ENCODE measurements around the gene ESR2. TPM values are rescaled to one million over a fixed set of nuclear protein-coding genes. Genes with fewer than 3 reads are reported as not detected.

The ESR2 gene
- total and polyA plus RNA-seq, 4 donors: 0.01 to 0.28 (median 0.09) TPM

DNA sequence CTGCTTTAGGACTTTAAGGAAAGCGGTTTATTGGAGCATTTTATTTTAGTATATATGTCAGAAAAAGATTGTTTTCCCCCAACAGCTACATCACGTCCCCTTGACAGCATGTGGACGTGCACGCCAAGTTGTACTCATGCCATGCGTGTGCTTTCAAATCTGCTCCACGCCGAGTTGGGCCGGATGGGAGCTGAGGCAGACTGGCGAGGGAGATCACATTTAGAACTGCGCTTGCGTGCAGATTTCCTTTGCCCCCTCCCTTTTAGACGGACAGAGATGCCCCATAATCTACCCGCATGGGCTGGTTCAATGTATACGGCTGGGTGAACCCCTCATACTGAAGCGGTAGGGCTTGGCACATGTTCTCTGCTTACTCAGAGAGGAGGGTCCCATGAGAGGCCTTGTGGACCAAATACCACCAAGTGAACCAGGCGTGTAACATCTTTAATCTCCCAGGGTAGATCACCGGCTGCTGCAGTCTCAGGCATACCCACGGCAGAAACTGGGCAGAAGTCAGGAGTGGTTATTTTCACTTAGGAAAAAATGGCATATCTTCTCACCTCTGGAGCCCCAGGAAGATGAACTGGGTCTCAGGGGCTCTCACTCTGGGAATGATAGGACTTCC is 92.1 kb downstream of the ESR2 start:
- Histone ChIP-seq H3K9ac (ENCODE audit: low read depth in 1 of 2, low read length in 2 of 2) (no peak overlapping the region), H3K4me3 (ENCODE audit: low read depth in 1 of 3, low read length in 3 of 3) (no peak overlapping the region), H3K27ac (ENCODE audit: low read depth in 1 of 2, low read length in 2 of 2) (no peak overlapping the region), H3K9me3 (ENCODE audit: control insufficient read depth in 4 of 4, low read length in 3 of 4) (no peaks in the 10 kb centered on the region), H3K27me3 (ENCODE audit: control insufficient read depth in 4 of 4, insufficient read depth in 4 of 4, low read length in 3 of 4) (no peaks in the 10 kb centered on the region), H3K4me1 (ENCODE audit: control insufficient read depth in 4 of 4, insufficient read depth in 4 of 4, low read length in 3 of 4) (no peaks in the 10 kb centered on the region), H3K36me3 (ENCODE audit: control insufficient read depth in 4 of 4, insufficient read depth in 3 of 4, low read depth in 1 of 4, low read length in 3 of 4) (peaks cover 3 to 23% (median 18%) of the 10 kb centered on the region in 4 donors)
- DNase-seq (ENCODE audit: low spot score): no peak
- 93% methylated on average over 18 of the region's 18 CpGs for WGBS
- no peak for TF ChIP-seq MAX (IDR thresholded peaks at IDR 0.05)

DNA sequence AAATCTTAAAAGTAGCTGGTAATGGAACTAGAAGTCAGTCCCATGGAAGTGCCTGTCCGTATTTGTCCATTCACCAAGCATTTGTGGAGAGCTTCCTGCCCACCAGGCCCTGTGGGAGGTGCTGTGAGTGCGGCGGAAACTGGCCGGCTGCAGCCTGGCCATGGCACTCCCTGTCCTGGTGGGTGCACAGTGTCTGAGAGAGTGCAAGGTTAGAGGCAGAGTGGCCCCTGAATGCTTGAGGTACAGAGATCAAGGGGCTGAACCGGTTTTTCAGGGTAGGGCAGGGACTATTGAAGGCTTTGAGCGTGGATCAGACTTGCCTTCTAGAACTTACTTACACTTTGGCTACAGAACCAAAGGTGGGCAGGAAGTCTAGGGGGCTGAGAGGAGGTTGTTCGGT is 92.9 kb downstream of the ESR2 start:
- Histone ChIP-seq H3K9ac (ENCODE audit: low read depth in 1 of 2, low read length in 2 of 2) (no peak overlapping the region), H3K4me1 (ENCODE audit: control insufficient read depth in 4 of 4, insufficient read depth in 4 of 4, low read length in 3 of 4) (no peaks in the 10 kb centered on the region), H3K4me3 (ENCODE audit: low read depth in 1 of 3, low read length in 3 of 3) (no peak overlapping the region), H3K36me3 (ENCODE audit: control insufficient read depth in 4 of 4, insufficient read depth in 3 of 4, low read depth in 1 of 4, low read length in 3 of 4) (peaks cover 3 to 24% (median 19%) of the 10 kb centered on the region in 4 donors), H3K27ac (ENCODE audit: low read depth in 1 of 2, low read length in 2 of 2) (no peak overlapping the region), H3K27me3 (ENCODE audit: control insufficient read depth in 4 of 4, insufficient read depth in 4 of 4, low read length in 3 of 4) (no peaks in the 10 kb centered on the region), H3K9me3 (ENCODE audit: control insufficient read depth in 4 of 4, low read length in 3 of 4) (no peaks in the 10 kb centered on the region)
- no peak for DNase-seq (ENCODE audit: low spot score)
- TF ChIP-seq NR2F2 (IDR thresholded peaks at IDR 0.05): no peak
- no peak for TF ChIP-seq JUND (IDR thresholded peaks at IDR 0.05)
- TF ChIP-seq ATF3 (IDR thresholded peaks at IDR 0.05): no peak
- no peak for TF ChIP-seq SP1 (IDR thresholded peaks at IDR 0.05)
- 85% methylated on average over 7 of the region's 7 CpGs for WGBS

DNA sequence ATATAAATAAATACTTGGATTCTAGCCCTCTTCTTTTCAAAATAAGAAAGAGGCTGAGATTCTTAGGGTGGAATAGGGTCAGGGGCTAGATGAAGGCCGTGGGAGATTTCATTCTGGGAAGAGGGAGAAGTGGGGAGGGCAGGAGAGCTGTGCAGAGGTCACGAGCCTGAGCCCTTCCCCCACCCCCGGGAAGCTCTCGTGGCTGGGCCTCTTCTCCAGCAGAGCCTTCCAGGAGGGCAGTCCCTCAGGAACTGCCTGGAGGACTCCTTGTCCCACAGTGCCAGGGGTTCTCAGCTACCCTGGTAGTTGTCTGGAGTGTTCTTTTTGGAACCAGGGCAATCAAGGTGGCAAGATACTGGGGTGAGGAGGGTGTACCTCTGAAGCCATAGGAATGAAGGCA is 94.0 kb downstream of the ESR2 start:
- Histone ChIP-seq H3K27ac (ENCODE audit: low read depth in 1 of 2, low read length in 2 of 2) (no peak overlapping the region), H3K4me1 (ENCODE audit: control insufficient read depth in 4 of 4, insufficient read depth in 4 of 4, low read length in 3 of 4) (peaks cover 0 to 3% (median 0%) of the 10 kb centered on the region in 4 donors), H3K4me3 (ENCODE audit: low read depth in 1 of 3, low read length in 3 of 3) (no peak overlapping the region), H3K27me3 (ENCODE audit: control insufficient read depth in 4 of 4, insufficient read depth in 4 of 4, low read length in 3 of 4) (no peaks in the 10 kb centered on the region), H3K9me3 (ENCODE audit: control insufficient read depth in 4 of 4, low read length in 3 of 4) (no peaks in the 10 kb centered on the region), H3K36me3 (ENCODE audit: control insufficient read depth in 4 of 4, insufficient read depth in 3 of 4, low read depth in 1 of 4, low read length in 3 of 4) (peaks cover 3 to 29% (median 25%) of the 10 kb centered on the region in 4 donors), H3K9ac (ENCODE audit: low read depth in 1 of 2, low read length in 2 of 2) (no peak overlapping the region)
- 69% methylated on average over 4 of the region's 4 CpGs for WGBS
- DNase-seq (ENCODE audit: low spot score): no peak
- TF ChIP-seq TAF1 (conservative IDR thresholded peaks at IDR 0.05) (no peak), YY1 (IDR thresholded peaks at IDR 0.05) (no peak), REST (IDR thresholded peaks at IDR 0.05) (no peak), RXRA (IDR thresholded peaks at IDR 0.05) (peak; percentile 12 to 17), RAD21 (IDR thresholded peaks at IDR 0.05) (no peak), ATF3 (IDR thresholded peaks at IDR 0.05) (no peak), HNF4A (conservative IDR thresholded peaks at IDR 0.05) (no peak), NR2F2 (IDR thresholded peaks at IDR 0.05) (peak; percentile 80)

Measured in liver (tissue), 9 donors.